Measurements from ENCODE around the gene ENPP1.

GRCh38 chr6:131923356-131923755 is 115.5 kb downstream of the ENPP1 start:
- TF ChIP-seq EZH2 (IDR thresholded peaks at IDR 0.05; ENCODE audit: insufficient read depth, low read length) (no peak), CTCF (IDR thresholded peaks at IDR 0.05; ENCODE audit: insufficient read depth, low read depth, low read length) (peak; percentile 61)
